GM19238 (cell line): ENCODE measurements around the gene ACSS2.

Experiments used
- DNase-seq: peaks from one replicate; pipeline ENCODE4 v3.0.0; 2011; ENCODE audit warnings: low spot score; ENCODE audit not compliant: insufficient read length

The ACSS2 gene

DNA sequence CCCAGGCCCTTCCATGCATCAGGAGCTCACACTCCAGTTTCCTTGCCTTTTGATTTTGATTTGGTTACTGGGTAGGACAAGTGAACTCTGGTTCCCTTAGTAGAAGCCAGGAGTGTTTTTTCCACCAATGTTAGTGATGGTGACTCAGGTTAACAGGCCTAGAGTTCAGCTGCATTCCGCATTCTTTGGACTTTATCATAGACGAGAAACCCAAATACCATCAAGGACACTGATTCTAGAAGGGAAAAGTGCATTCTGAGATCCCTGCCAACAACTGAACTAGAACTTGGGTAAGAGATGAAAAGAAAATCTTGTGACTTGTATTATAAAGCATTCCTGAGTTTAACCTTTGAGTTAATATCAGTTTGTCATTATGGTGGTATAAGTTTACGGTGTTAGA is 70.2 kb downstream of the ACSS2 start:
- no peak for DNase-seq

DNA sequence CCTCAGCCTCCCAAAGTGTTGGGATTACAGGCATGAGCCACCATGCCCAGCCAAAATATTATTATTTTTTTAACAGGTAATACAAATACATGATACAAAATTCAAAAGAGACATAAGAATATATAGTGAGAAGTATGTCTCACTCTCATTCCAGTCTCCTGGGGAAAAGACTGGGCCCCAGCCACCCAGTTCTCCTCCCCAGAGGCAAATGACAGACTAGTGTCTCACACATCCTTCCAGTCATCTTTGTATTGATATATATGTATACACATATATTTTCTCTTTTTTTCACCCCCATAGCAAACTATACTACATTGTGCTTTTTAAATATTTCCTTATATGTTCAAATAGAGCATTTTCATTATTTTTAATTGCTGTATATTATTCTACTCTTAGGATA is 70.9 kb downstream of the ACSS2 start:
- DNase-seq, result no peak

DNA sequence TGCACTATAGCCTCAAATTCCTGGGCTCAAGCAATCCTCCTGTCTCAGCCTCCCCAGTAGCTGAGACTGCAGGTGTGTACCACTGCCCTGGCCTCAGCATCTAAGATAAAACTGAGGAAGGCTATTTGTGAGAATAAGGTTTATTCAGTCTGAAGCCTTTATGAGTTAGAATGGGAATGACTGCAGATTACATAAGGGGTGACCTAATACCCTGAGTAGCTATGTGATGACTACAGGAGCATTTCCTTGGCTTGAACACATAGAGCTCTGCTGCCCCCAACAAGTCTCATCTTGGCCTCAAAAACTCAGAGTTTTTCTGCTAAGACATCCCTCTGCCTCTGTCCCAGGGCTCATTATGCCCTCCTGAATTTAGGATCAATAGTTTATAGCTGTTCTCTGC is 71.6 kb downstream of the ACSS2 start:
- no peak for DNase-seq

DNA sequence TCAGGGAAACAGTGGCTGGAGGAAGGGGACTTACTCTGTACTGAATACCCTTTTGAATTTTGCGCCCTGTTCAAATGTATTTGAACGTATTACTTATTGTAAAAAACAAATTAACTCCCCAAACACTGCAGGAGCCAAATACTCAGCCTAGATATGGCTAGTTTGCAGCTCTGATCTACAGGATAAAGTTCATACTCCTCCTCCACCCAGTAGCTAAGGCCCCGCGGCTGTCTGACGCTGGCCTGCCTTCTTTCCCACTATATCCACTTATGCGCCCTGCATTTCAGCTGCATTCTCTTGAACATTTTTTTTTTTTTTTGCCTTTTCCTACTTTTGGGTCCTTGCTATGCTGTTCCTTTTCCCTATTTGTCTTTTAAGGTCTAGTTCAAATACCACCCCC is 72.7 kb downstream of the ACSS2 start:
- no peak for DNase-seq

DNA sequence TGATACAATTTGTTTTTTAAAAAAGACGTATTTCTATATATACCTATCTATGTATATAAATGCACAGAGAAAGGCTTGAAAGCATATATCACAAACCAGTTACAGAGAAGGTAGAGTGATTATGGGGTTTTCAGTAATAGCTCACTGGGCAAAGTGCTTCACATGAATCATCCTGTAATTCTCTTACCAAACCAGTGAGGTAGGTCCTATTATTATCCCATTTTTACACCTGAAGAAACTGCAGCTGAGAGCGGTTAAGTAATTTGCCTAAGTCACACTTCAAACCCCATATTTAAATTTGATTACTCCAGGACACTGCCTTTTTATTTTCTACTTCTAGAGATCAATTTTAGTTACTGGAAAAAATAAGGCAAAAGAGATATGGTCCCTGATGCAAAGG is 74.8 kb downstream of the ACSS2 start:
- no peak for DNase-seq

DNA sequence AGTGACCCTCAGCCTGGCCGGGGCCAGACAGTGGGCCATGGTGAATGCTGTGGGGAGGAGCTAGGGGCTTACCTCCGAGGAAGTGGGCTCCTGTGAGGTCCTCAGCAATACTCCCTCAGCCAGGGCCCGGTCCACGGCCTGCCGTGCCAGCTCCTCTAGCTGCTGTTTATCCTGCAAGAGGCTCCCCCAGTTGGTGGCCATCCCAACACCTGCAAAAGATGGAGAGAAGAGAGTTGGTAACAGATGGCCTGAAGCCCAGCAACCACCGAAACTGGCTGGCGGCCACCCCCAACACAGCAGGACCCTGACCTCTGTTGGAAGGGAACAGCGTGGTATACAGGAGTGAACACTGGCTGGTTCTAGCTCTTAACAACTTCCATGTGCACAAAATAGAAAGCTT is 75.2 kb downstream of the ACSS2 start:
- DNase-seq, result no peak

DNA sequence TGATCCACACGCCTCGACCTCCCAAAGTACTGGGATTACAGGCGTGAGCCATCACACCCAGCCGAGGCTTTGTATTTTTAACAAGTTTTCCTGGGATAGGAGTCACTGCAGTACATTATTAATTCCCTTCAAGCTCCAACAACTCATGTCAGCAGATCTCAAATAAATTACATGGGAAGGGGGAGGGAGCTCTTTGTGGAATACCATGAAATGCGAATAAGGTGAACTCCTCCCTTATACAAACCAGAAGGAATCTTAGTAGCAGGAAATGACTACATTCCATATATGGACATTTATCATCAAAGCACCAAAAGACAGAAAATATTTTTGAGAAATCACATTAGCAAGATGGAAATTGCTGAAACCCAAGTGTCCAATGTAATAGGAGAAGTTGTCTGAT is 76.3 kb downstream of the ACSS2 start:
- no peak for DNase-seq

DNA sequence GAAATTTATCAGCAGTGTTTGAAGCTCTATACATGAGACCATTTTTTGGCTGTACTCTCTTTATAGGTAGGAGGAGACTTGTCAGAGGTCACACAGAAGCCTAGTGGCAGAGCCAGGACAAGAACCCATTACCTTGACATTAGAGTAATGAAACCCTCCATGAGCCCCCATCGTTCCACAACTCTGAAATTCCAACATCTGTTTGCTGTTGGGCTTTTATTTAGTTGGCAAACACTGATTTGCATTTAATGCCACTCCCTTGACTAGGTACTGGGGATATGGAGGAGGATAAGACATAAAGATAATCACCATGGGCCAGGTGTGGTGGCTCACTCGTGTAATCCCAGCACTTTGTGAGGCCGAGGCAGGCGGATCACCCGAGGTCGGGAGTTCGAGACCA is 77.5 kb downstream of the ACSS2 start:
- no peak for DNase-seq

DNA sequence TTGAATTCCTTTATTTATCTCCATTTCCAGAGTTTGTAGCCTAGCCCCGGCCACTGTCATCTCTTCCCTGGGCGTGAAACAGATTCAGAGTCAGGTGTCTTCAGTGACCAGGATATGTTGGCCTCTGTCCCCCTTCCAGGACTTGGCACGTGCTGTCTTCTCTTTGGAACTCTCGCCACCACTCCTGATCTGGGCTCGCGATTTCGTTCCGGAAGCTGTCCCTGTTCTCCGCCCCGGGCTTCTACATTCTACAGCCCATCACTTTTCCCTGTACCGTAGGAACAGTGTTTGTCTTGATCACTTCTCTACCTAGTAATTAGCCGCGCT is 78.5 kb downstream of the ACSS2 start:
- no peak for DNase-seq

DNA sequence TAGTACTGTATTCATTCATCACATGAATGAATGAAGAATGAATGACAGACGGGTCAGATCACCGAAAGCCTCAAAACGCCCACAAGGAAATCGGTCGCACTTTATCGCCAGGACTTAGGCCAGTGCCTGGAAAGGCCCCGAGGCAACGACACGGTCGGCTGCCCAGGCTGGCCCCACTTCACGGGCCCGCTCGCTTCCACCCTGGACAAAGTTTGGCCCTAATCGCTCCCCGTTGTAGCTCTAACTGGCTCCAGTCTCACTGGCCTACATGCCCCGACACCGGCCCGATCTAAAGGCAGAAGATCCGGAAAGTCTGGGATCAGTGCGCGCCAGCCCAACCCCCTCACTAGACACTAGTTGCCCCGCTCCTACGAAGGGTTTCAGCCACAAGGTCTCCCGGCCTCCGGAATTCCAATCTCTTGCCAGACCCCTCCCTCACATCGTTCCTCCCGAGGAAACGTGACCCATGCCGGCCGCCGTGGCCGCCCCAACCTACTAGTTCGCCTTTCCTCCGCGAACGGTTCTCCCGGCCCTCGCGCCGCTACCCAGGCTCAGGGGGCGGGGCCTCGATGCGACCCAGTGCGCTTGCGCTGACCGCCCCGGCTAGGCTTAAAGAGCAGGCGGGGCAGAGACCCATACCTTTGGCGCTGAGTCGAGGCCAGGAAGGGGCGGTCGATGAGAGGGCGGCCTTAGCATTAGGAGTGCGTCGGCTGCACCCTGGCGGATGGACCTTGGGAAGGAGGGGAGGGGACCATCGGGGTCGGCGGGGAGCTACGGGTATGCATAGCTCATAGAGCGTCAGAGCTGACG is 79.0 kb downstream of the ACSS2 start, which contains the start of the genes GSS and MYH7B:
TSS of gene GSS (minus strand) at position 576 of the 810 bp plus-strand sequence. CDS start 3,954 bp downstream, outside the sequence.
TSS of gene MYH7B (plus strand) at position 638 of the 810 bp plus-strand sequence. CDS start 22,138 bp downstream, outside the sequence.
- peak; percentile 94 for DNase-seq

DNA sequence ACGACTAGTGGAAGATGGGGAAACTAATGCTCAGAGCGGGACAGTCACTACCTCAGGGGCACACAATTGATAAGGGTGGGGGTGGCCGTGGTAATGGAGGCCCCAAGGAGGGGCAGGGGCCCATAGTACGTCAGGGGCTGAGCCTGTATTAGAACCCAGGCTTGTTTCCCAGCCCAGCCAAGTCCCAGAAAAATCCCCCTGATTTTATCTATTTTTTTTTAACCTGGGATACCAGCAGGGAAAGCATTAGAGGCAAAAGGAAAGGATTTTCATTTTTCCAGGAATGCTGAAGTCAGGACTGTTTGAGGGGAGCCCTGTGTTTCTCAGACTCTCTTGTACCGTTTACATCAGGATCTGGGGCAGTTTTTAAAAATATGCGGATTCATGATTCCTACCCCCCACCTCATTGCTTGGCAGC is 79.6 kb downstream of the ACSS2 start:
- no peak for DNase-seq

DNA sequence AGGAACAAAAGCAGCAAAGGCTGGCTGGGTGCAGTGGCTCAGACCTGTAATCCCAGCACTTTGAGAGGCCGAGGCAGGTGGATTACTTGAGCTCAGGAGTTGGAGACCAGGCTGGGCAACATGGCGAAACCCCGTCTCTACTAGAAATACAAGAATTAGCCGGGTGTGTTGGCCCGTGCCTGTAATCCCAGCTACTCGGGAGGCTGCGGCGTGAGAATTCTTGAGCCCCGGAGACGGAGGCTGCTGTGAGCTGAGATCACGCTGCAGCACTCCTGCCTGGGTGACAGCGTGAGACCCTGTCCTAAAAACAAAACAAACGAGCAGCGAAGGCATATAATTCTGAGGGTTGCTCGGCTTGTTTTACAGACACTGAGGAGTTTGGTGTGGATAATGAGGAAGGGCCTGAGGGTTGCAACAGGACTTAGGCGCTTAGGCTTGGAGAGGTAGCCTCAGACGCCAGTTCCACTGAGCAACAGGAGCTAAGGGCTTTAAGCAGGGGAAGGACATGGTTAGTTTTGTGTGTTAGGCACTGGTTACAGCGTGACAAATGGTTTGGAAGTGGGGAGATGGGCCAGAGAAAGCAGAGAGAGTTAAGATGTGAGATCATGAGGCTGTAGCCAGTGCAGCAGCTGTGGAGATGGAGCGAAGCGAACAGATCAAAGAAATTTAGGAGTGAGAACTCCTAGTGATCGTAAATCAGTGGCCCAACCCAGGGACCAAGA is 80.5 kb downstream of the ACSS2 start:
- DNase-seq, result no peak

DNA sequence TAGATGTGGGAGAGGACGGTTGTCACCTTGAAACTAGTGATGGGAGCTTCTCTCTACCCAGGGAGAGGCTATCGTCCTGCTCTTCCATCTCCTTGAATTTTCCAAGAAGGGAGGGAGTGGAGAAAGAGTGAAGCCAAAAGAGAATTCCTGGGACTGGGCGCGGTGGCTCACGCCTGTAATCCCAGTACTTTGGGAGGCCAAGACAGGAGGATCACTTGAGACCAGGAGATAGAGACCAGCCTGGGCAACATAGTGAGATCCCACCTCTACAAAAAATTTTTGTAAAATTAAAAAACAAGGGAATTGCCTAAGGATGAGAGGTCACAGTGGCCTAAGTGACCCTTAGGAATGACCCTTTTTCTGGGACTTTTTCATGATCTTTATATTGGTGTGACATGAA is 88.1 kb downstream of the ACSS2 start:
- no peak for DNase-seq

DNA sequence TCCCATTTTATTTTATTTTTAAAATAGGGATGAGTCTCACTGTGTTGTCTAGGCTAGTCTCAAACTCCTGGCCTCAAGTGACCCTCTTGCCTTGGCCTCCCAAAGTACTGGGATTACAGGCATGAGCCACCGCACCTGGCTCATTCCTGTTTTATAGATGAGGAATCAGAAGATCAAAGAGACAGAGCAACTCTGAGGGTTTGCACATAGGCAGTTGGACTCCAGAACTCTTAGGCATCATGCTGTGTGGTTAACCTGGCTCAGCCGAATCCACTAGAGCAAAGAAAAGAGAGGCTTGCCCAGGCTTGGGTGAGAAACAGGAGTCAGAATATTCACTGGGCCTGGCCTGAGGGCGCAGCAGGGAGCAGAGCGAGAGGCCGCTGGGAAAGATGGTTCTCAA is 88.6 kb downstream of the ACSS2 start:
- no peak for DNase-seq

DNA sequence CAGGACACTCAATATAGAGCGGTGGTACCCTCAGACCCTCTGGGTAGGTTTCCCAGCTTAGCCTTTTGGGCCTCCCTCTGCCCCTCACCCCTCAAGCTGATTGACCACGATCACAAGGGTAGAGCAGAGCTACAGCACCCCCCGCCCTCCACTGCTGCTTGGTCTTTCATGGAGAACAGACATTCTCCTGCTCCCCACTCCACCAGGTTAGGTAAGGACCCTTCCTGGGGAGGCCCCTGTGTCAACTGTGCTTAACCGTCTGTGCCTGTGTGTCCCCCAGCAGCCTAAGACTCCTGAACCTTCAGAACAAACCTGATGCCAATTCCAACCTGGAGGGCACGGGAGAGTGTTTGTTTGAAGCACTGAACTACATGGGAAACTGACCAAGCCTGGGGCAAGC is 91.0 kb downstream of the ACSS2 start:
- DNase-seq, result no peak

DNA sequence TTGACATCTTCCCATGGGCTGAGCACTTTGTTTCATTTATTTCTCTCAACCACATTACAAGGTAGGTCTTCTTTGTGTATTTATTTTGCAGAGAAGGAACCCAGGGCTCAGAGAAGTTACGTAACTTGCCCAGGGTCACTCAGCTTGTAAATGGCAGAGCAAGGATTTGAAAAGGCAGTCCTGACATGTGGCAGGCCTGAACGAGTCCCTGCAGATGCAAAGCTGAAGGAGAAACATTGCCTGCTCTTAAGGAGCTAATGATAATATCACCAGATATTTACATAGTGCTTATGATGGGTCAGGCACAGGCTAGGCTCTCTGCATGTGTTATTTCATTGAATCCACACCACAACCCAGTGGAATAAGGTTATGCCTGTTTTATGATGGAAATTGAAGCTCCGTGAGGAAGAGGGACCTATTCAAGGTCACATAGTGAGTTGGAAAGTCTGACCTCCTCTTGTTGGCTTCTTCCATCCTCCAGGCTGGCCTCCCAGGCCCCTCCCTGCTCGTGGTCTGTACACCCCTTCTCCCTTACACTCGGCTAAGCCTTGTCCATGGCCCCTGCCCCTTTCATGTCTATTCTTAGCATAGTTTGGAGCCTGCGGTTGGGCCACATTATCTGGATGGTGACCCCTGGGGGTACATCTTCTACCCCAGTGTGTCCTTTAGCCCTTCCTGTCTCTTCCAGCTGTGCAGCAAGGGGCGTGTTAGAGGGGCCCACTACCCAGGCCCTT is 91.8 kb downstream of the ACSS2 start:
- DNase-seq, result no peak

DNA sequence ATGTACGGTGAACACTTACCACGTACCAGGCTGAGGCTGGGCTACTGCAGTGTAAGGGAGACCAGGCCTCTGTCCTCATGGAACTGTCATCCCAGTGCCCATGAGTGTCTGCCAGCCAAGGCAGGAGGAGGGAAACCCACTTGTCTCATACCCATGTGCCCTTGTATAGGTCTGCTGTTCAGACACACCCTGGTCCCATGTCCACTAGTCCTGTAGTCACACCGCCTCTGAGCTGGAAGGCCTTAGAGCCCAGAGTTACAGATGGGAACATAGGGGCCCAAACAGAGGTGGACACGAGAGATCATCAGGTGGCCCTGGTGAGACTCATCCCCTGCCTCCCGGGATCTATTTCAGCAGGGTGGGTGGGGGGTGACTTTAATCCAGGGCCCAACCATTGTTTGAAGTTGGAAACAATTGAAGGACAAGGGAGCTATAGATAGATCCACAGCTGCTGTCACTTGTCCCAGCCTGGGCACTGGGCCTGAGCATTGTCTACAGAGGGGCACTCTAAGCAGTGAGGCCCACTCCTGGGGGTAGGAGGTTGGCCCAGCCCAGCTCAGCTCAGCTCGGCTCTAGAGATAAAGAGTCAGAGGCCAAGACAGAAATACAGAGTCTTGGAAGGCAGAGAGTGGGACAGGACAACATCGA is 93.9 kb downstream of the ACSS2 start:
- DNase-seq, result no peak

DNA sequence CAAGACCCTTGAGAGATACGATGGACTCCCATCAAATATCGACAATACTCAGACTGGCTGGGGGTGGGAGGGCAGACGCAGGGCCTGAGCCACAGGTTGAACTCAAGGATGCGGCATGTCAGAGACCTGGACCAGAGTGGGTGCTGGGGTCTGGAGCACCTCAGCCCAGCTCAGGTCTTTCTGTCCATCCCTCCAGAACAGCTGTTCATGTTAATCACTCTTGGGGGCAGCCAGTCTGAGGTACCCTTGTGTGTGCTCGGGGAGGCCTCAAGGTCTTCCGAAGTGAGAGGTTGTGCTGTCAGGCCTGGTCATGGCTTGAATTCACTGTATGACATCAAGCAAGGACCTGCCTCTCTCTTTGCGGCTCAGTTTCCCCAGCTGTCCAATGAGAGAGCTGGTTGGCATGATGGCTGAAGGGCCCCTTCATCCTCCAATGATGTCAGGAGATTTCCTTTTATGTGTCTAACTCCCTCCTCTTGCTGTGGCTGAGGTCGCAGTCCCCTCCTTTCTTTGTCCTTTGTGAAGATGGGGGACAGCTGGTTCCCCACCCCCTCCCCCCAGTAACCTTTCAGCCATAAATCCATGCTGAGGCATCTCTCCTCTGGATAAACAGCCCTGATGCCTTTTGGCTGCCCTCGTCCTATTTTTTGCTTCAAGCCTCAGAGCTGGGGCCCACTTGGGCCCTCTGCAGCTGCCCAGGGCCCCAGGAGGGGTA is 94.6 kb downstream of the ACSS2 start:
- no peak for DNase-seq

DNA sequence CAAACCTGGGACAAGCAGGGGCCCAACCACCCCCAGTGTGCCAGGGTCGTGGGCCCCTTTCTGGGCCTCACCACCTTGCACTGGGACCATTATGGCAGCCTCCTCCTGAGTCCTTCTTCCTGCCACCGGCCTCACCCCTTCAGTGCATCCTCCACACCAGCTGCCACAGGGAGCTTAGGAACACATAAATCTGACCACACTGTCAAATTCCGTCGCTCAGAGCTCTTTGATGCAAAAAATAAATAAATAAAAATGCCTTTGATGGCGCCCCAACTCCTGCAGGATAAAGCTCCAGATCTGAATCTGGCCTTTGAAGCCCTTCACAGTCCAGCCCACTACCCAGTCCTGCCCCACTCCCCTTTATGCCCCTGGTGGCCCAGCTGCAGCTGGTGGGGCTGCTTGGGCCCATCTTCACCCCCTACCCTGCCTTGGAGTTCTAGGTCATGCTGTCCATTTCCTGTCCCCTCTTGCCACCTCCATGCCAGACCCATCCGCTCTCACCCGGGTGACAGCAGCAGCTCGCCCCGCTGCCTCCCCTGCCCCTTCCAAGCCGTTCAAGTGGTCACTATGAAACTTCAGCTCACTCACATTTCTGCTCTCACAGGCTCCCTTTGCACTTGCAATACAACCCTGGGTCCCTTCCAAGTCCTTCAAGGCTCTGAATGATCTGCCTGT is 95.3 kb downstream of the ACSS2 start:
- no peak for DNase-seq

DNA sequence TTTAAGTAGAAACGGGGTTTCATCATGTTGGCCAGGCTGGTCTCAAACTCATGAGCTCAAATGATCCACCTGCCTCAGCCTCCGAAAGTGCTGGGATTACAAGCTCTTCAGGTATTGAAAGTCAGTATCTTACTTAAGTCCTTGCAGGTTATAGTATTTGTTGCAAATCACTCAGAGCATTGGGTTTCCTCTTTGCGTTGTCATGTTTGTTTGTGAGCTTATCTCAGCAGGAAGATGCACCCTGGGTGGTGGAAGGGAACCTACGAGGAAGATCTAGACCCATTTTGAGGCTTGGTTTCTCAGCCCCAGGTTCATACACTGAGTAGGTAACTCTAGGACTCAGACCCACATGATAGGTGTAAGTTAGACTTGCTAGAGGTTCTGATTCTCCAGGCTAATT is 97.8 kb downstream of the ACSS2 start:
- no peak for DNase-seq
